Bone marrow (tissue), 2 donors: ENCODE results near the gene CHD3.

Source experiments
- DNase-seq, 2 donors: peaks; one replicate each; lab custom pipeline; 2025; lab: John Stamatoyannopoulos, UW

The CHD3 gene

DNA sequence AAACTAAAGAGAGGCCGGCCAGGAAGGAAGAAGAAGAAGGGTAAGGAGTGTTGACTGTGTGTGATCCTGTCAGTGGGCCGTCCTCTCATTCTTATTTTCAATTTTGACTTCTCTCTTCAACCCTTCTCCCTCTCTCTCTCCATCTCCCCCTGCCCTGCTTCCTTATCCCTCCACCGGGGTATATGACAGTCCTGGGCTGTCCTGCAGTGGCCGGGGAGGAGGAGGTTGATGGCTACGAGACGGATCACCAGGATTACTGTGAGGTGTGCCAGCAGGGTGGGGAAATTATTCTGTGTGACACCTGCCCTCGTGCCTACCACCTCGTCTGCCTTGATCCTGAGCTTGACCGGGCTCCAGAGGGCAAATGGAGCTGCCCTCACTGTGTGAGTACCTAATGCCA lies 5.6 kb downstream of the CHD3 start:
- no peak for DNase-seq

DNA sequence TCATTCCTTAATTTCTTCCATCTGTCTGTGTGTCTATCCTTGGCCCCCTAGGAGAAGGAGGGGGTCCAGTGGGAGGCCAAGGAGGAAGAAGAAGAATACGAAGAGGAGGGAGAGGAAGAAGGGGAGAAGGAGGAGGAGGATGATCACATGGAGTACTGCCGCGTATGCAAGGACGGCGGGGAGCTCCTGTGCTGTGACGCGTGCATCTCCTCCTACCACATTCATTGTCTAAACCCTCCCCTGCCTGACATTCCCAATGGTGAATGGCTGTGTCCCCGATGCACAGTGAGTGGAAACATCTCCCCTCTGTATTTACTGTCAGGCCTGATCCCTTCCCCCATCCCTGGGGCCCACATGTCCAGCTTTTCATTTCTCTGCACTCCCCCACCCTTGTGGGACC lies 6.3 kb downstream of the CHD3 start:
- no peak for DNase-seq

DNA sequence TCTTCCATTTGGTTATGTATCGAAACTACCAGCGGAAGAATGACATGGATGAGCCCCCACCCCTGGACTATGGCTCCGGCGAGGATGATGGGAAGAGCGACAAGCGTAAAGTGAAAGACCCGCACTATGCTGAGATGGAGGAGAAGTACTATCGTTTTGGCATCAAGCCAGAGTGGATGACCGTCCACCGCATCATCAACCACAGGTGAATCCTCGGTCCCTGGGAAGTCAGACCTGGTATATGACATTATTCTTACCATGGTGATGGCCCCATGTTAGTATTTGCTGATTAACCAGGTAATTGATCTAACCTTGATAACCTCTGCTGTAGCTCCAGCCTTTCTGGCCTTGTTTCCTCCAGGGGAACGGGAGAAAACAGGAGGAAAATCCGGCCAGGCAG lies 8.5 kb downstream of the CHD3 start:
- no peak for DNase-seq

DNA sequence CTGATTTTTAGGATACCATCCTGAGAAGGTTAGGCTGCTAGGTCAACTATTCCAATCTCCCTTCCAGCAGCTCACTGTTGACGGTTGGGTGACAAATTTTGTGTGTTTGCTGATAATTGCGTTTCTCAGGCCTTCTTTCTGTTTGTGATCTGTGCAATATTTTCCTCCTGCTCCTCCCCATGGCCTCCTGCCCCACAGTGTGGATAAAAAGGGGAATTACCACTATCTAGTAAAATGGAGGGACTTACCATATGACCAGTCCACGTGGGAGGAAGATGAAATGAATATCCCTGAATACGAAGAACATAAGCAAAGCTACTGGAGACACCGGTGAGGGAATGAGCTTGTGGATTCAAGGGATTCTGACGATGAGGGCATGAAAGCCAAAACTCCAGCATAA lies 9.2 kb downstream of the CHD3 start:
- peak in 1 of 2 donors; percentile 41 for DNase-seq

DNA sequence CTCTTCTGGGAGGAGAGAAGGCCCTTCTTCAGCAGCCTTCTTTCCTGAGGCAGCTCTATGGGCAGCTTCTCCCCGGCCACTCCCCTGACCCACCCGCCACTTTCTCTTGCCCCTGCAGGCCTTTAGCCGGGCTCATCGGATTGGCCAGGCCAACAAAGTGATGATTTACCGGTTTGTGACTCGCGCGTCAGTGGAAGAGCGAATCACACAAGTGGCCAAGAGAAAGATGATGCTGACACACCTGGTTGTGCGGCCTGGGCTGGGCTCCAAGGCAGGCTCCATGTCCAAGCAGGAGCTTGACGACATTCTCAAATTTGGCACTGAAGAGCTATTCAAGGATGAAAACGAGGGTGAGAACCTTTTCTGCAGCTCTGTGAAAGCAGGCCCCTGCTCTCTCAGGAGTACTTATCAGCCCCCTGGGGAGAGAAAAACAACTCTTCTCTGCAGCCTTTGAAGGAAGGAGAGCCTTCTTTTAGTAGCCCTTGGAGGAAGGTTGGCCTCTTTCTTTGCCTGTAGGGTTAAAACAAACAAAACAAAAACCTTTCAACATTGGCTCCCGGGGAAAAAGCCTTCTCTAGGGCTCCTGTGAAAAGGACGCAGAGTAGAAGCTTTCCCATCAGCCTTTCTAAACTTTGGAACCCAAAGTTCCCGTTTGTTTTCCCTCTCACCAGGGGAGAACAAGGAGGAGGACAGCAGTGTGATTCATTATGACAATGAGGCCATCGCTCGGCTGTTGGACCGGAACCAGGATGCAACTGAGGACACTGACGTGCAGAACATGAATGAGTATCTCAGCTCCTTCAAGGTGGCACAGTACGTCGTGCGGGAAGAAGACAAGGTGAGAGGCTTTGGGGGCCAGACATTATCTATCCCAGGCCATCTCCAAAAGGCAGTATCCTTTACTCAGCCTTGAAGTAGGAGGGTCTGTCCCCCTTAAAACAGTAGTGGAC lies 14.8 kb downstream of the CHD3 start:
- no peak for DNase-seq

DNA sequence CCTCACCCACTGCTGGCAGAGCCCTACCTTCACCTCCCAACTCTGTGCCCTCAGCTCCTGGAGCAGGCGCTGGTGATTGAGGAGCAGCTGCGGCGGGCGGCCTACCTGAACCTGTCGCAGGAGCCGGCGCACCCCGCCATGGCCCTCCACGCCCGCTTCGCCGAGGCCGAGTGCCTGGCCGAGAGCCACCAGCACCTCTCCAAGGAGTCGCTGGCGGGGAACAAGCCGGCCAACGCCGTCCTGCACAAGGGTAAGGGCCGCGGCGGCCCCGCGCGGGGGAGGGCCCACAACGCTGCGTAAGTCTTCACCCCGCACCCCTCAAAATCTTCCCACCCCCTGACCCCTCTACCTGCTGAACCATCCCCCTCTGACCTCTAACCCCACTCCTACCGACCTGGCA lies 20.5 kb downstream of the CHD3 start:
- DNase-seq, result no peak

DNA sequence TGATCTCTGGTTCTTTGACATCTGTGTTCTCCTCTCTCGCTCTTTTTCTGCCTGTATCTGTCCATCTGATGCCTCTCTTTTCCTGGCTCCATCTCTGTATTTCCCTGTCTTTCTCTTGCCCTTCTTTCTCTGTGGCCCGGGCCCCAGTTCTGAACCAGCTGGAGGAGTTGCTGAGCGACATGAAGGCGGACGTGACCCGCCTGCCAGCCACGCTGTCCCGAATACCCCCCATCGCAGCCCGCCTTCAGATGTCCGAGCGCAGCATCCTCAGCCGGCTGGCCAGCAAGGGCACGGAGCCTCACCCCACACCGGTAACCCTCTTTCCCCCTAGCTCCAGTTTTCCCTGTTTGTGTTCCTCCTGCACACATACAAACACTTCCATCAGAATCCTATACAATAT lies 21.7 kb downstream of the CHD3 start:
- no peak for DNase-seq

DNA sequence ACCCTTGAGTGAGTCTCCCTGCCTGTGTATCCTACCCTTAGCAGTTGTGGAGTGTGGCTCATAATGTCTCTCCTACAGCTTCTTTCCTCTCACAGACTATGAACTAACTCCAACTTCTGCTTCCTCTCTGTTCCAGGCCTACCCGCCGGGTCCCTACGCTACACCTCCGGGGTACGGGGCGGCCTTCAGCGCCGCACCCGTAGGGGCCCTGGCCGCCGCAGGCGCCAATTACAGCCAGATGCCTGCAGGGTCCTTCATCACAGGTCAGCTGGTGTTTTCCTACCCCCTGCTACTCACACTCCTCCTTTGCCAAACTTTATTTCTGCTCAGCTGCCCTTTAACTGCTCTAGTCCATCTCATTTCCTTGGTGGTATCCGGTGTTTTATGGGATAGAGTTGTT lies 22.1 kb downstream of the CHD3 start:
- no peak for DNase-seq

DNA sequence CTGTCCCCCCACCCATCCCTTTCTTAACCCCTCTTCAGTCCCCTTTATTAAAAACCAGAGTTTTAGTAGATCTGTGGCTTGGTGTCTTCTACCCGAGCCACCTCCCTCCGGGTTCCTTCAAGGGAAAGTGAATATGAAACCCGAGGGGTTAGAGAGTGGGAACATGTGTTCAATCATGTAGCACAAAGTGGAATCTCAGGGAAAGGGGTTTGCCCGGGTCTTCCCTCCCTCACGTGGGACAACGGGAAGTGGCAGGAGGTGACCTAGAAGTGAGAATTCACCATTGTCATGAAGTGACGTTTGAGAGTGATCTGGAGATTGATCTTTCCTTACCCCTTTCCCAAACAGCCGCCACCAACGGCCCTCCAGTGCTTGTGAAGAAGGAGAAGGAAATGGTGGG lies 22.5 kb downstream of the CHD3 start:
- DNase-seq, result no peak

DNA sequence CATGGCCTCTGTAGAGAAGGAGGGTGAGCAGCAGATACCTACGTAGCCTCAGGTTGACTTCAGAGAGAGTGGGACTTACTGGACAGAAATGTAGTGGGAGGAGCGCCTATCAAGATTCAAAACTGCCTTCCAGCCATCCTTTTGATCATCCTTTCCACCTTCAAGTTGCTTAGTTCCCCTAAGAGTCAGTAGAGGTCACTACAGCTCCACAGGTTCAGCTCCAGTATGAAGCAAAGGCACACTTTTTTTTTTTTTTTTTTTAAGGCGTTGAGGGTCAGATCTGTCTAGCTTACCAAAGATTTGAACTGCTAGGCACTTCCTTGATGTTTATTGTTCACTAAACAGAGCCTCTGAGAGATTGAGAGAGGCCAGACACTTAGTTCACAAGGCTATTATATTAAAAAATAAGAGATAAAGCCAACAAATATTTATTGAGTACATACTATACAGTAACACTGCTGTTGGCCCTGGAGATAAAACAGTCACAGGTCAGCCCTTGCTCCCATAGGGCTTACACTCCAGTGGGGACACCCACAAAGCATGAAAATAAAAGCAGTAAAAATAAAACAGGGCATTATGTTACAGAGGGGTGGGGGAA lies 24.4 kb downstream of the CHD3 start:
- peak in 1 of 2 donors; percentile 78 for DNase-seq

DNA sequence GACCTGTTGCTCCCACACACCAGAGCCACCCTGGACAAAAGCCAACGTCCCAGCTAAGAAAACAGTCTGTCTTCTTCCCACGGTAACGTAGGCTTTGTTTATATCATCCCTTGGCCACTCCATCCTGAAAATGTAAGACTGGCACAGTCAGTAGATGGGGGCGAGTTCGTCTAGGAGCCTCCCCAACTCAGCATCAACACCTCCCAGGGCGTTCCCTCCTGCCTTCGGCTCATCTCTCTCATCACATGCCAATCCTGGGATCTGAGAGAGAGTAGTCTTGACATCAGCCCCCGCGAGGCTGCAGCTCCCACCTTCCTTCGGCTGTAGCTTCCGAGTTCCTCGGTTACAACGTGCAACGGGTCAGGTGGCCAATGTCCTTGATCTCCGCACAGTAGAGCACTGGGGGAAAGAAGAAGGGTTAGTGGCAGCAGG lies 26.6 kb downstream of the CHD3 start:
- no peak for DNase-seq

DNA sequence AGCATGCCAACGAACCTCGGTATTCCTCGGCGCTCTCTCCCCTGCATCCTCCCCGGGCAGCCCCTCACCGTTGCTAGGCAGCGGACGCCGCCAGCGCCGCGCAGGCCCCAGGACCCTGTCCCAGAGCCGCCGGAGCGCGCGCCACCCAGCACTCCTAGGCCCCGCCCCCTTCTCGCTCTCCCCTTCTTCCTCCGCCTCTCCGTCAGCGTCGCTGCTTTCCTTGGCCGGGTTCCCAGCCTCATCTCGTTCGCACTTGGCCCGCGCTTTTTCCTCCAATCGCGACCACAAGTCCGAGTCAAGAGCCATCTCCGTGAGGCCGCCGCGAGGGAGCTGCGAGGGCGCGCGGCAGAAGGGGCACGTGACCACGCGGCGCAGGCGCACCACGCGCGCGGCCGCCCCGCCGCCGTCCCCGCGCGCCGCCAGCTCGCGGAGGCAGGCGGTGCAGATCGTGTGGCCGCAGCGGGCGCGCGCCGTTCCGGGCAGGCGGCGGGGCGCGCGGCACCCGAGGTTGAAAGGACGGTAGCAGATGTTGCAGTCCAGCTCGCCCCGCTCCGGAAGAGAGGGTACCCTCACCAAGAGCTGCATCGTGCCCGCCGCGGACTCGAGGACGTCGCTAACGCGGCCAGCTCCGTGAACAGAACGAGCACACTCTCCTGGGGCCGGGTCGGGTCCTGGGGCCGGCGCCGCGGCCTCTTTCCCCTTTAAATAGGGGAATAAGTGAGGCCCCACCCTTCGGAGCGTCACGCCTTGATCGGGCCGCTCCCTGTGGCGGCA lies 27.2 kb downstream of the CHD3 start, which contains the start of gene RNF227:
RNF227 (minus strand) TSS at position 679 of the 774 bp plus-strand sequence; CDS start at position 585, 94 bp downstream.
- peak; percentile 73 to 81 for DNase-seq

DNA sequence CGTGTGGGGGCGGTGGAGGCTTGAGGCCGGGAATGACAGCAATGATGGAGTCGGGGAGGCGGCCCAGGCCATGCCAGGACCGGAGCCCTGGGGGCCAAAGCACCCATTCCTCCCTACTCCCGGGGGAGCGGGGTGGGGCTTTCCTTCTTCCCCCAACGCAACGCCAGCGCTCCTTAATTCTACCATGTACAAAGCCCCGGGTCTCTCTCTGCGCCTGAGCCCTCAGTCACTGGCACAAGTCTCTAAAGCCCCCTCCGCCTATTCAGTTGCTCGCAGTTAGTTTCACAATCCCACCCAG lies 27.7 kb downstream of the CHD3 start:
- no peak for DNase-seq

DNA sequence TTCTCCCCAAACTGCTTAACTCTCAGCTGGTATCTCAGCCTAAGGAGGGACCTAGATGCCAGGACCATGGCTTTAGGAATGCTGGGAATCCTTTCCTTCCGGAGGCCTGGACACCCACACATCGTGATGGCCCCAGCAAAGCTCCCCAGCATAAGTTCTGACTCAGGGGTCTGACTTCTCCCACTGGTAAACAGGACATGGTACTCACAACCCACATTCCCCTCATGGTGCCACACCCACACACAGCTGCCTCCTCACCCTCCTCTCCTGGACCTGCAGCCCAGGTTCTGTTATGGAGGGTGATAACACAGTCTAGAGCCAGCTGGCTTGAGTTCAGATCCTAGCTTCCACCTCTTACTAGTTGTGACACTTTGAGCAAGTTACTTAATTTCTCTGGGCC lies 28.2 kb downstream of the CHD3 start:
- no peak for DNase-seq

DNA sequence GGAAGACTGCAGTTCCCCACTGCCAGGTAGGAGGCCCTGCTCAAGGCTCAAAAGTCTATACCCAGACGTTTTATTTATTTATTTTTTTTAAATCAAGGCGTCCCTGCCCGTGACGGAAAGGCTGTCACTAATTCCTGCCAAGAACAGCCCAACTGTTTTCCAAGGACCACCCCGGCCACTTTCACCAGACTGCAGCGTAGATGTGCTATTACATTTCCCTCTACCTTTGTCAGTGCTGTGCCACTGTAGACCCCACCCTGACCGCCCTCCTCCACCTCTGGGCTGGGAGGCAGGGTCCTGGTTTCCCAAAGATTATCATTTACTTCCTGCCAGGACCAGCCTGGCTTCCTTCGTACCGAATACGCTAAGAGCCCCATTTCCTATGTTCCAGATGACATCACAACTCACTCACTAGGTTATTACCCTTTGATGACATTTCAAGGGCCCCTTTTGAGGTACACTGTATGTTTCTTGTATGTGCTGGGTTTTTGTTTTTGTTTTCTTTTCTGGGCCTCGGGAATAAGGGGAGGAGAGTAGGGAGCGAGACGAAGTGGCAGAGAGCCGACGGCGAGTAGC lies 33.8 kb downstream of the CHD3 start:
- peak in 1 of 2 donors; percentile 27 for DNase-seq

DNA sequence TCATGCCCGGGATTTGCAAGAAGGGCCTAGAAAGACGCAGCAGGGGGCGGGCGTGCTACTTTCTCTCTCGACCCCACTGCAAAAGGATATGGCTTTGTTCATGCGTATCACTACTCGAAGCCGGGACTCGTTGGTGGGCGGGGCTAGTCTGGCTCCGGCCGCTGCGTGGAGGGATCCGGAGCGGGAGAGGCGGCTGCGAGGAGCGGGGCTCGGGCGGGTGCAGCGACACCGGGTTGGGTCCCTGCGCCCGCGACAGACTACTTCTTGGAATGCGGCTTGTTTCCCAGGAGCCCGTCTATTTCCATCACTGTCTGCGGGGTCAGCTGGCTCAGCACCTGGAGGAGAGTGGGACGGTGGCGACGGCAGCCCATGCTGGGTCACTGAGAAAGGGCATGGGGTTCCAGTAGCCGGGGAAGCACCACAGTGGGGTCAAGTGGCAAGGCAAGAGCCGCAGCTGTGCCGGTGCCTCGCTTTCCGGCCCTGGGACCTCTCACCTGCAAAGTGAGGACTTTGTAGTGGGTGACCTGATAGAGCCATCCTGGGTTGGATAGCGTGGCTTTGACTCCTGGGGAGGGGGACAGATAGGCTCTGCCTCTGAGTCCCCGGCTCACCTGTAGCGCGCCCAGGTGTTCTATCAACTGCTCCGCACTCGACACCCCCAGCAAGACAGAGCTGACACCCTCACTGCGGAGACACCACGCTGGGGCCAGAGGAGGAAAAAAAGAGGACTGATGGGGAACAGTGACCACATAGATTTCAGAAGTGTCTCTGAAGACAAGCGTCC lies 34.4 kb downstream of the CHD3 start:
- DNase-seq, result peak; percentile 18 to 53

DNA sequence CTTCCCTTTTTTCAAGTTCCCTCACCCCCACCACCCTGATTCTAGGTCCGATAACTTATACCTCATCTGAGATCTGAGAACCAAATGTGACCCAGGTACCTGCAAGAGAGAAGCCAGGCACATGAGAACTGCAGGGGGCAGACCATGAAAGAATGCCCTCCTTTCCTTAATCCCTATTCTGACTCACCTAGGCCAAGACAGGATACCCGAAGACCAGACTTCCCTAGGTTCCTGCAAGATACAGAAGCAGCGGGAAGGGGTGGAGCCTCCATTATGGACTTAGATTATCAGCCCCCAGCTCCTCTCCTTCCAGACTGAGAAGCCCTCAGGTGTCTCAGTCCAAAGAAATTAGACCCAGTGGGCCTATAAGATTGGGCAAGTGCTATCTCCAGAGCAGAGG lies 39.0 kb downstream of the CHD3 start:
- no peak for DNase-seq

DNA sequence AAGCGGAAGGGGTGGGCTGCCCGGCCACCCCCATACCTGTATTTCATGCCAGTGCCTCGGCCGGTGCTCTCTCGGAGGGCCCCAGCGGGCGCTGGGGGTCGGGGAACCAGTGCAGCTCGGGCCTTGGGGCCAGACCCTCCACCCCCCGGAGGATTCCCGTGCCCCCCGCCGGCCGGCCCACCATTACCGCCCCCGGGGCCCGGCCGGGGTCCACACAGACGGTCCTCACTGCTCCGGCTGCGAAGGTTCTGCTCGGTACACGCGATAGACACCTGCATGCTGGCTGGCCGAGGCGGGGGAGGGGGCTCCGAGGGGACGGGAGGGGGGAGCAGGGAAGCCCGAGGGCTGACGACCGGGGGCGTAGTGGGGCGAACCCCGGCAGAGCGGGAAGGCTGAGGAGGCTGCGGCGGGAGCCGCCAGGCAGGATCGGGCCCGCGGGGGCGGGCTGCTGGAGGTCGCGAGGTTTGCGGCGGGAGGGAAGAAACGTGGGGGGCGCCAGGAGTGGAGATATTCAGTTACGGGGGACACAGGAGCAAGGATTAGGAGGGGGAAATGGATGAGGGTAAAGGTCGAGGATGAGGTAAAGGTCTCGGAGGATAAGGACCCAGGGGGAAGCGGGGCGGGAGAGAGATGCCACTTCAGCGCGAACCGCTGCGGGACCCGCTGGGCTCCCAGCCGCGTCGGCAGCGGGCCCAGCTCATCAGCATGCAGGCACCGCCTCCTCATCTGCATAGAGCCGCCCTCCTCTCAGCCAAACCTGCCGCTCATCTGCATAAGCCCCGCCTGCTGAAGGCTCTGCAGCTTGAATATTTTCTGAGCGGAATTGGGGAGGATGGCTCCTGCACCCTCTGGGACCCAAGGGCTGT lies 40.8 kb downstream of the CHD3 start, which contains the start of gene KCNAB3:
KCNAB3 (minus strand) TSS at position 699 of the 866 bp plus-strand sequence; CDS start at position 278, 421 bp downstream.
- DNase-seq, result no peak

DNA sequence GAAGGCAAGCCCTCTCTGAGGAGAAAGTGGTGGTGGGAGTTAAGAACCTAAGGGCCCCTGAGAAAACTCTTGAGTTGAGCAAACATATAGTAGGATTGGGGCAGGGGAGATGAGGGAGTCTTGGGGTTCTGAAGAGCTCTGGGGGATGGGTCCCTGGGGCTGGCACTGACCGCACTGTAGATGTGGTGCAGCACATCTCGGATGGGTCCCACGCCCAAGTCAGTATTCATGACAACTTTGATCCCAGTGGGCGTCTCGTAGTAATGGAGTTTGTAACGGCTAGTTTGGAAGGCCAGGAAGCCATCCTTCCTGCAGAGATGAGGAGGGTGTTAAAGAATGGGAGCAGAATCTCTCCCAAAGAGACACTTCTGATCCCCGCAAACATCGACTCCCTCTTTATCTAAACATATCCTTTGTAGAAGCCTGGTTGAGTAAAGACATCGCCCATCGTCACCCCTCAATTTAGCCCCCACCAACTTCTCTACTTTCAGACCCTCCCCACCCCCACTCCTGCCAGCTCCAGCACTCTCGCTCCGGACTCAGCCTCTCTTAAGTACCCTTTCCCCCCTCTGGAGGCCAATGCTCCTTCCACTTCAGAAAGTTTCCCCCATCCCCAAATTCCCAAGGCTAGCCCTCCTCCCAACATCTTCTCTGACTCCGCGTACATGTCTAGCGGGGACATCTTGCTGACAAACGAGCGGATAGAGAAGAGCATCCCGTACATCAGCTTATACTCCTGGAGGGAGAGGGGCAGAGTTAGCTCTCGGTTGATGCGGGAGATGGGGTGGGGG lies 42.4 kb downstream of the CHD3 start:
- DNase-seq, result no peak
